HG03354 (cell line): ENCODE results near the gene CAB39.

Source experiments
- ATAC-seq: cut with Tn5 transposase; IDR thresholded peaks from one replicate; pipeline ENCODE4 v1.9.1; 2021; ENCODE audit warnings: mild to moderate bottlenecking; ENCODE audit not compliant: unreplicated experiment, poor library complexity, severe bottlenecking

Gene CAB39

GRCh38 chr2:230805353-230806017 is 92.8 kb downstream of the CAB39 start:
- ATAC-seq, result no peak

GRCh38 chr2:230807729-230808128 is 95.1 kb downstream of the CAB39 start:
- ATAC-seq, result no peak

GRCh38 chr2:230809015-230809414 is 96.4 kb downstream of the CAB39 start:
- ATAC-seq, result no peak

- ATAC-seq, result no peak
Measured at GRCh38 chr2:230809677-230810251, 97.1 kb downstream of the CAB39 start.

GRCh38 chr2:230811508-230811907 is 98.9 kb downstream of the CAB39 start:
- ATAC-seq, result no peak

- no peak for ATAC-seq
Measured at GRCh38 chr2:230812033-230812432, 99.4 kb downstream of the CAB39 start.

GRCh38 chr2:230814616-230815015 is 102.0 kb downstream of the CAB39 start:
- ATAC-seq, result no peak

GRCh38 chr2:230815088-230815487 is 102.4 kb downstream of the CAB39 start:
- no peak for ATAC-seq

GRCh38 chr2:230816735-230817134 is 104.1 kb downstream of the CAB39 start:
- no peak for ATAC-seq

- ATAC-seq, result no peak
Measured at GRCh38 chr2:230819433-230819832, 106.8 kb downstream of the CAB39 start.

- ATAC-seq, result no peak
Measured at GRCh38 chr2:230821261-230821990, 108.8 kb downstream of the CAB39 start.

GRCh38 chr2:230821991-230822520 is 109.4 kb downstream of the CAB39 start:
- ATAC-seq, result no peak

GRCh38 chr2:230823264-230823964 is 110.8 kb downstream of the CAB39 start:
- no peak for ATAC-seq

GRCh38 chr2:230824406-230824978 is 111.8 kb downstream of the CAB39 start:
- peak; percentile 78 for ATAC-seq

- no peak for ATAC-seq
Measured at GRCh38 chr2:230825354-230825753, 112.7 kb downstream of the CAB39 start.

GRCh38 chr2:230827774-230828271 is 115.2 kb downstream of the CAB39 start:
- no peak for ATAC-seq

- no peak for ATAC-seq
Measured at GRCh38 chr2:230828272-230828961, 115.8 kb downstream of the CAB39 start.

GRCh38 chr2:230829293-230829692 is 116.7 kb downstream of the CAB39 start:
- no peak for ATAC-seq

- ATAC-seq, result no peak
Measured at GRCh38 chr2:230829959-230830358, 117.3 kb downstream of the CAB39 start.
